HCT116 (cell line): ENCODE measurements around the gene KCNJ10. TPM values are rescaled to one million over a fixed set of nuclear protein-coding genes. Genes with fewer than 3 reads are reported as not detected.

Experiments used
- ATAC-seq: fragments of 200-7000 bp; cut with Tn5 transposase; 2 replicates; pipeline ENCODE4 v1.9.1; 2020; ENCODE audit warnings: mild to moderate bottlenecking, moderate library complexity
- BruUV-seq: library from RNA; stranded (reverse); fragments of 400-500 nt; replicated peaks from 2 replicates; lab custom pipeline; 2021; lab: Mats Ljungman, UMichigan
- CTCF ChIA-PET: fragments of 300-600 bp; sonication (Branson Sonifier 250); formaldehyde crosslinking; loops from one replicate; lab custom pipeline; 2021; ENCODE audit warnings: antibody characterized with exemption; lab: Charles Lee
- POLR2A ChIA-PET: fragments of 300-600, 350-600 bp; sonication (Branson Sonifier 250); formaldehyde crosslinking; loops from one replicate; lab custom pipeline; 2021; ENCODE audit warnings: antibody characterized with exemption; lab: Charles Lee
- RAD21 ChIA-PET, 2 experiments: fragments of 300-600 bp; sonication (Branson Sonifier 250); formaldehyde crosslinking; loops; one replicate each; lab custom pipeline; 2023; ENCODE audit warnings: low total read pairs in 2 of 2; ENCODE audit not compliant: uncharacterized antibody in 2 of 2, unreplicated experiment in 2 of 2, low non-redundant PET in 1 of 2; lab: Charles Lee
- DNase-seq: peaks from one replicate; pipeline ENCODE4 v3.0.0-alpha.2; 2010; ENCODE audit warnings: low read depth, low spot score
- H2AFZ ChIP-seq: fragments of 200-600 bp; shearing (Covaris generic), sonication (generic); 2 replicates; pipeline ENCODE4 v1.6.1; 2017; ENCODE audit warnings: low read depth, mixed run types, mixed read lengths, antibody characterized with exemption, low read length; ENCODE audit not compliant: poor library complexity, severe bottlenecking
- H3K27ac ChIP-seq: 2 replicates; pipeline ENCODE4 v1.5.1; 2012; ENCODE audit warnings: low read depth, low read length
- H3K27me3 ChIP-seq: fragments of 200-600 bp; sonication (generic); 2 replicates; pipeline ENCODE4 v1.6.1; 2016; ENCODE audit warnings: mixed run types, low read length, mixed read lengths; ENCODE audit not compliant: insufficient read depth
- H3K36me3 ChIP-seq, 2 experiments: fragments of 200-500 bp in 1 of 2; fragments of 200-600 bp in 1 of 2; sonication (Bioruptor generic) in 1 of 2; sonication (generic) in 1 of 2; 2 replicates each; pipeline versions ENCODE4 v1.5.1 to v1.6.1; 2014 to 2016; ENCODE audit warnings: low read length in 2 of 2, inconsistent platforms in 1 of 2, mixed read lengths in 1 of 2, mixed run types in 1 of 2; ENCODE audit not compliant: insufficient read depth in 2 of 2, control insufficient read depth in 1 of 2
- H3K4me1 ChIP-seq, 2 experiments: fragments of 200-600 bp in 1 of 2; sonication (generic) in 1 of 2; 2 replicates each; pipeline versions ENCODE4 v1.5.1 to v1.6.1; 2012 to 2017; ENCODE audit warnings: low read length in 2 of 2, inconsistent platforms in 1 of 2, mild to moderate bottlenecking in 1 of 2, mixed read lengths in 1 of 2, mixed run types in 1 of 2, moderate library complexity in 1 of 2; ENCODE audit not compliant: insufficient read depth in 2 of 2, control insufficient read depth in 1 of 2
- H3K4me2 ChIP-seq: fragments of 200-600 bp; sonication (generic); 2 replicates; pipeline ENCODE4 v1.6.1; 2017; ENCODE audit warnings: mixed run types, low read length, mixed read lengths
- H3K4me3 ChIP-seq, 2 experiments: fragments of 200-600 bp in 1 of 2; sonication (generic) in 1 of 2; replicated peaks in 1 of 2; 2 replicates each; pipeline ENCODE4 v1.5.1; 2011 to 2016; ENCODE audit warnings: low read length in 2 of 2, control low read depth in 1 of 2, low read depth in 1 of 2, mild to moderate bottlenecking in 1 of 2, mixed read lengths in 1 of 2, mixed run types in 1 of 2
- H3K79me2 ChIP-seq: fragments of 200-600 bp; sonication (generic); 2 replicates; pipeline ENCODE4 v1.6.1; 2017; ENCODE audit warnings: mild to moderate bottlenecking, mixed run types, low read length, moderate library complexity, mixed read lengths; ENCODE audit not compliant: insufficient read depth
- H3K9ac ChIP-seq: fragments of 200-600 bp; sonication (generic); 2 replicates; pipeline ENCODE4 v1.6.1; 2016; ENCODE audit warnings: low read length, mixed read lengths
- H3K9me2 ChIP-seq: fragments of 200-600 bp; sonication (generic), shearing (Covaris generic); 2 replicates; pipeline ENCODE4 v1.6.1; 2017; ENCODE audit warnings: mixed run types, mild to moderate bottlenecking, moderate library complexity; ENCODE audit not compliant: insufficient read depth
- H3K9me3 ChIP-seq, 2 experiments: fragments of 200-500 bp in 1 of 2; fragments of 200-600 bp in 1 of 2; sonication (Bioruptor generic) in 1 of 2; sonication (generic) in 1 of 2; 2 replicates each; pipeline ENCODE4 v1.6.1; 2014 to 2017; ENCODE audit warnings: low read length in 2 of 2, mixed read lengths in 2 of 2, inconsistent platforms in 1 of 2, low read depth in 1 of 2, mild to moderate bottlenecking in 1 of 2, mixed run types in 1 of 2, moderate library complexity in 1 of 2; ENCODE audit not compliant: control insufficient read depth in 1 of 2, insufficient read depth in 1 of 2
- H4K20me1 ChIP-seq: fragments of 200-600 bp; sonication (generic), shearing (Covaris generic); 2 replicates; pipeline ENCODE4 v1.6.1; 2017; ENCODE audit warnings: mixed run types, mild to moderate bottlenecking, moderate library complexity; ENCODE audit not compliant: insufficient read depth
- ATF3 ChIP-seq: IDR thresholded peaks from 2 replicates; pipeline ENCODE4 v1.6.1; 2012
- CBX3 ChIP-seq: IDR thresholded peaks from 2 replicates; pipeline ENCODE4 v1.6.1; 2012; ENCODE audit warnings: low read depth
- CEBPB ChIP-seq: IDR thresholded peaks from 2 replicates; pipeline ENCODE4 v1.6.1; 2012; ENCODE audit warnings: low read depth
- CTCF ChIP-seq, 3 experiments: fragments of 200-600 bp in 1 of 3; sonication (generic) in 1 of 3; IDR thresholded peaks in 2 of 3; conservative IDR thresholded peaks in 1 of 3; 2 replicates each; pipeline ENCODE4 v1.5.1; 2012 to 2017; ENCODE audit warnings: low read depth in 2 of 3, low read length in 2 of 3, antibody characterized with exemption in 1 of 3, borderline replicate concordance in 1 of 3, control low read depth in 1 of 3, mild to moderate bottlenecking in 1 of 3, mixed read lengths in 1 of 3, mixed run types in 1 of 3, moderate library complexity in 1 of 3; ENCODE audit not compliant: insufficient read depth in 1 of 3
- EGR1 ChIP-seq: IDR thresholded peaks from 2 replicates; pipeline ENCODE4 v1.6.1; 2012; ENCODE audit warnings: low read depth
- ELF1 ChIP-seq: IDR thresholded peaks from 2 replicates; pipeline ENCODE4 v1.6.1; 2012; ENCODE audit warnings: low read depth, borderline replicate concordance
- EZH2 ChIP-seq: fragments of 200-600 bp; sonication (generic); IDR thresholded peaks from 2 replicates; pipeline ENCODE4 v1.6.1; 2017; ENCODE audit warnings: antibody characterized with exemption, mixed run types
- JUND ChIP-seq: IDR thresholded peaks from 2 replicates; pipeline ENCODE4 v1.6.1; 2012
- POLR2A ChIP-seq: IDR thresholded peaks from 2 replicates; pipeline ENCODE4 v1.7.0; 2011; ENCODE audit warnings: borderline replicate concordance; ENCODE audit not compliant: insufficient read depth, insufficient read length; ENCODE audit errors: extremely low read depth
- POLR2AphosphoS5 ChIP-seq: IDR thresholded peaks from 2 replicates; pipeline ENCODE4 v1.6.1; 2011; ENCODE audit warnings: mild to moderate bottlenecking, low read depth, low read length, moderate library complexity
- RAD21 ChIP-seq: IDR thresholded peaks from 2 replicates; pipeline ENCODE4 v1.6.1; 2012; ENCODE audit warnings: low read depth, mild to moderate bottlenecking
- SIN3A ChIP-seq: IDR thresholded peaks from 2 replicates; pipeline ENCODE4 v1.6.1; 2012; ENCODE audit warnings: low read depth
- SP1 ChIP-seq: IDR thresholded peaks from 2 replicates; pipeline ENCODE4 v1.6.1; 2012; ENCODE audit warnings: low read depth
- SRF ChIP-seq: IDR thresholded peaks from 2 replicates; pipeline ENCODE4 v1.6.1; 2012; ENCODE audit warnings: low read depth
- TCF7L2 ChIP-seq: IDR thresholded peaks from 2 replicates; pipeline ENCODE4 v1.7.0; 2011; ENCODE audit warnings: borderline replicate concordance, inconsistent platforms; ENCODE audit not compliant: insufficient read depth, insufficient read length; ENCODE audit errors: extremely low read depth
- YY1 ChIP-seq: IDR thresholded peaks from 2 replicates; pipeline ENCODE4 v1.6.1; 2011; ENCODE audit warnings: low read length, low read depth, moderate library complexity, mild to moderate bottlenecking; ENCODE audit not compliant: insufficient replicate concordance; ENCODE audit errors: extremely low read depth
- ZBTB33 ChIP-seq: IDR thresholded peaks from 2 replicates; pipeline ENCODE4 v1.6.1; 2011; ENCODE audit warnings: mild to moderate bottlenecking, low read length, moderate library complexity; ENCODE audit not compliant: insufficient replicate concordance; ENCODE audit errors: extremely low read depth
- ZFX ChIP-seq: fragments of 450-650 bp; IDR thresholded peaks from 2 replicates; pipeline ENCODE4 v1.6.1; 2017
- intact Hi-C: fragments of 100-400 bp; cut with micrococcal nuclease; formaldehyde crosslinking; loops from 2 replicates; pipeline ENCODE4 v1.10.0; 2022
- total RNA-seq: library from RNA; stranded (reverse); gene quantifications from one replicate; pipeline ENCODE4 v1.2.1, GENCODE V29; 2021; ENCODE audit not compliant: unreplicated experiment

KCNJ10 gene
- total RNA-seq, 1 experiment from 2014 or later, result 0.57 TPM

- Histone ChIP-seq H3K9me2 (no peaks in the 10 kb centered on the region), H3K9ac (no peak overlapping the region), H2AFZ (no peak overlapping the region), H3K4me2 (no peak overlapping the region), H4K20me1 (no peaks in the 10 kb centered on the region), H3K36me3 (no peaks in the 10 kb centered on the region), H3K79me2 (no peaks in the 10 kb centered on the region), H3K9me3 (no peaks in the 10 kb centered on the region), H3K27me3 (peaks cover 25% of the 10 kb centered on the region), H3K4me3 (no peak overlapping the region), H3K27ac (no peak overlapping the region), H3K4me1 (no peaks in the 10 kb centered on the region; a peak in 1 of 4 replicates)
- ATAC-seq, result no peak
- intact Hi-C loops, result no loop called here
- no TSS peak for BruUV-seq
- POLR2A ChIA-PET, result no interaction called here
- CTCF ChIA-PET, result interaction anchor here (1.0 to 2.6 kb wide), 7 partner anchors 10 to 175 kb away, joined by 3 to 33 read pairs (median 5); no protein-coding TSS in a partner anchor
- no peak for DNase-seq
- RAD21 ChIA-PET, result interaction anchor here (0.7 to 1.7 kb wide), 3 partner anchors 19 to 30 kb away, joined by 3 to 7 read pairs (median 4); no protein-coding TSS in a partner anchor
- TF ChIP-seq SRF (no peak), SP1 (no peak), ZFX (no peak), CTCF (IDR thresholded peaks at IDR 0.05 in 2 of 3, conservative IDR thresholded peaks at IDR 0.05 in 1 of 3; ENCODE audit: borderline replicate concordance in 1 of 3, insufficient read depth in 1 of 3, low read depth in 2 of 3, low read length in 2 of 3) (no peak), ATF3 (no peak), TCF7L2 (no peak), ZBTB33 (no peak), ELF1 (no peak), EZH2 (no peak), JUND (no peak), EGR1 (no peak), RAD21 (no peak), CBX3 (no peak), YY1 (no peak), POLR2A (no peak), POLR2AphosphoS5 (no peak), CEBPB (no peak), SIN3A (no peak)
Observed at GRCh38 chr1:160077486-160077885, 7.5 kb upstream of the KCNJ10 start.
